ENCODE results near the gene DRAXIN.

The DRAXIN gene

DNA sequence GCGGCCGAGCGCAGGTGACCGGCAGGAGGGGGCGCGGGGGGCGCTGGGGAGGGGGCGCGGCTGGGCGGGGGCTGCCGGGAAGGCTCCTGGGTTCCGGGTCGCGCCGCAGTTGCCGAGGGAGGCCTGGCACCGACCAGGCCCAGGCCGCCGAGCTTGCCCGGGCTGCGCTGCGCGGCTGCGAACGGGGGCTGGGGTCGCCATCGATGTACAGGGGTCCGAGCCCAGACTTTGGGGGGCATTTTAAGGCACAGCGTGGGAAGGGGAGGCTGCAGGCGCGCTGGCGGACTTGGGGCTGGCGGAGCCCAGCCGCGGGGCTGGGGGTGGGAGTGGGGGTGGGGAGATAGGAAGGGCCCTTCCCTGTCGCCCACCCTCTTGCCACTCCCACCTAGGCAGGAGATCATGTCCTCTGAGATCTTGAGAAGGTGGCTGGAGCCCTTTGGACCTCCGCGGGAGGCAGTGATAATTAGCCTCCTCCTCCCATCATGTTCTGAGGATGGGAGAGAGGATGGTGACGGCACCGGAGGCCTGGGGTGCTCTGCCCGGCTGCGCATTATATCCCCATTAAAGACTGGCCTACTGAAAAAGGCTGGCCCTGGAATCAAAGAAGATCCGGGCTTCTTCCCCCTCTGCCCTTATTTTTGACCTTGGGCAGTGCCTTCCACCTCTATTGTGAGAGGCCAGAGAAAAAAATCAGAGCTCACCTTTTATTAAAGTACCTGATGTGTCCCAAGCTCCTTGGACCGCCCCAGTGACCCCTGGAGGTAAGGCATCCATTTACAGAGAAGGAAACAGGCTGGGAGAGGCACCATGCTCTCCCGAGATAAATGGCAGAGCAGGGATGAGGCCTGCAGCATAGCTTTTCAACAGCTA is 36.3 kb upstream of the DRAXIN start:
- DNase-seq (ENCODE audit: low read depth in 2 of 2), result no peak

DNA sequence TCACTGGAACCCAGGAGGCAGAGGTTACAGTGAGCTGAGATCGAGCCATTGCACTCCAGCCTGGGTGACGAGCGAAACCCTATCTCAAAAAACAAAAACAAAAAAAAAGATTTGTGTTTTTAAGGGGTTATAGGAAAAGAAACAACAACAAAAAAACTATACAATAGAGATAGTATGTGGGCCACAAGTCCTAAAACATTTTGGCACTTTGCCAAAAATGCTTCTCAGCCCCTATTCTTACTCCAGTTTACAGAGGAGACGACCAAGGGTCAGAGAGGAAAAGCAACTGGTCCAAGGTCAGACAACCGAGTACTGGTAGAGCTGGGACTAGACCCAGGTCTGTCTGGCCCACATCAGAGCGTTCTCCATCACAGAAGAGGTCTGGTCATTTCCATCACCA is 33.9 kb upstream of the DRAXIN start:
- DNase-seq (ENCODE audit: low read depth in 2 of 2), result no peak

DNA sequence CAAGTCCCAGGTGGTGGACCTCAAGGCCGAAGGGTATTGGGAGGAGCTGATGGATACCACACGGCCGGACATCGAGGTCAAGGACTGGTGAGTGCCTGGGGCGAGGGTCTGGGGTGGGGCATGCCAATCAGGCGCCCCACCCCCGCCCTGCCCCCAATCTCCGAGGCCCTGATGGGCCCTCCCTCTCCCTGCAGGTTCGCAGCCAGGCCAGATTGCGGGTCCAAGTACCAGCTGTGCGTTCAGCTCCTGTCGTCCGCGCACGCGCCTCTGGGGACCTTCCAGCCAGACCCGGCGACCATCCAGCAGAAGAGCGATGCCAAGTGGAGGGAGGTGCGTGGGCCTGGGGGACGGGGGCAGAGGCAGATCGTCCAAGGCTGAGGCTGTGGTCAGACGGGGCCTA is 33.0 kb upstream of the DRAXIN start:
- DNase-seq (ENCODE audit: low read depth in 2 of 2), result no peak

DNA sequence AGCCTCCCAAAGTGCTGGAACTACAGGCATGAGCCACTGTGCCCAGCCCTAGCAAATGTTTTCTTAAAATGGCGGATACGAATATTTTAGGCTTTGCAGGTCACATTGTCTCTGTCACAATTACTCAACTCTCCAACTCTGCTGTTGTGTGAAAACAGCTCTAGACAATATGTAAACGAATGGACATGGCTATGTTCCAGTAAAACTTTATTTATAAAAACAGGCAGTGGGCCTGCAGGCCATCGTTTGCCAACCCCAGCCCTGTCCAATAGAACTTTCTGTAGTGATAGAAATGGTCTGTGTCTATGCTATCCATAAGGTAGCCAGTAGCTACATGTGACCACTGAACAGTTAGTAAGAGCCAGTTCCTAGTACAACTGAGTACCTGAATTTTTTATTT is 31.8 kb upstream of the DRAXIN start:
- no peak for DNase-seq (ENCODE audit: low read depth in 2 of 2)

DNA sequence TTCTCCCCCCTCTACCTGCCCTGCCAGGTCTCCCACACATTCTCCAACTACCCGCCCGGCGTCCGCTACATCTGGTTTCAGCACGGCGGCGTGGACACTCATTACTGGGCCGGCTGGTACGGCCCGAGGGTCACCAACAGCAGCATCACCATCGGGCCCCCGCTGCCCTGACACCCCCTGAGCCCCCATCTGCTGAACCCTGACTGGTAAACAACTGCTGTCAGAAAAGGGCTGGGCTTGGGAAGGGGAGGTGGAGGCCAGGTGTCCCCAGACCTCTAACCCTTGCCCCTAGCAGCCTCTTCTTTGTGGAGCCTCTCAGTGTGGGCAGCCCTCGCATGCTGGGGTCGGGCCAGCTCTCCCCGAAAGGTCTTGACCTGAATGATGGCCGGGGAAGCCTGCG is 30.4 kb upstream of the DRAXIN start:
- no peak for DNase-seq (ENCODE audit: low read depth in 2 of 2)

DNA sequence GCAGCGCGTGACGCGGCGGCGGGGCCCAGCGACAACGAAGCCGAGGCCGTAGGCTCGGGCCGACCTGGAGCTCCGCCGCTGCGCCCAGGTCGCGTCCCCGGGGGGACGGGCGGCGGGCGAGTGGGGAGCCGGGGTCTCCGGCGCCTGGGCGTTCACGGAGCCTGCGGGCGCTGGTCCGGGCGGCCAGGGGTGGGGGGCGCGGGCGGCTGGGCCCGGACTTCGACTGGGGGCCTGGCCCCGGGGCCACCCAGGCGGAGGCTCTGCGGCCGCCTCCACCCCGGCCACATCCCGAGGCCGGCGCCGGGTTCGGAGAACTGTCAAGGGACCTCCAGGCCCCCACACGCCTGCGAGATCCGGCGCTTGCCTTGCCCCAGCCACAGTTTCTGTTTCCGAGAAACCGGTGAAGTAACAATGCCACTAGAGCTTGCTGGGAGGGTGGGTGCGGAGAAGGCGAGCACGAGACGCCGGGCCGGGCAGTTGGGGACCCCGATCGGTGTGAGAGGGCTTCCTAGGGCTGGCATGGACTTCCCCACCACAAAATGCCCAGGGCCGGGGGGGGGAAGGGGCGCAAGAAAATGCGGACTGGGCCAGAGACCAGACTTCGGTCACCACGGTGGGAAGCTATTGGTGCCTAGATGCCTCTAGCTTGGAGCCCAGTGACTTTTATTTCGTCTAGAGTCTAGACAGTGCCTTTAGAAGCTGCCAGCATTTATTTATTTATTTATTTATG is 27.0 kb upstream of the DRAXIN start:
- DNase-seq (ENCODE audit: low read depth in 2 of 2), result peak in 1 of 2 donors; percentile 36

DNA sequence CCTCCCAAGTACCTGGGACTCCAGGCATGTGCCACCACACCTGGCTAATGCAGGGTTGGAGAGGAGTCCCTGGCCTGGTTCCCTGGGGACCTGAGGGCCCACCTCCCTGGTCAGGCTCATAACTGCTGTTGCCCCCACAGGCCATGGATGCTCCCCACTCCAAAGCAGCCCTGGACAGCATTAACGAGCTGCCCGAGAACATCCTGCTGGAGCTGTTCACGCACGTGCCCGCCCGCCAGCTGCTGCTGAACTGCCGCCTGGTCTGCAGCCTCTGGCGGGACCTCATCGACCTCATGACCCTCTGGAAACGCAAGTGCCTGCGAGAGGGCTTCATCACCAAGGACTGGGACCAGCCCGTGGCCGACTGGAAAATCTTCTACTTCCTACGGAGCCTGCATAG is 23.0 kb upstream of the DRAXIN start:
- no peak for DNase-seq (ENCODE audit: low read depth in 2 of 2)

DNA sequence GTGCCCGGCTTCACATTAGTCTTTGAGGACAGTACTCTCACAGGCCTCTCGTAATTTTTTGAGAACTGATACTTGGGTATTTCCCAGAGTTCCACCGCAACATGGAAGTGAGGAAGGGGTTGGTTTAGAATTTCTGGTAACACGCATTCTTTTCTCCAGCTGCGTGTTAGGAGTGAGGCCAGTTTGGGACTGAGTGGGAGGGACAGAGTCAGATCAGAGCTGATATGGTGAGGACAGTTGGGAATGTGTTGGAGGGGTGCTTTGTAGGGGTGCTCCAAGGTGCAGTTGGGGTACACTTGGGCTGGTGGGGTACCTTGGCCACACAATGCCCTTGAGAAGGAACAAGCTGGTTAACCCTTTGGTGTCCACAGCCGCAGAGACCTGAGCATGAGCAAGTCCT is 20.8 kb upstream of the DRAXIN start:
- no peak for DNase-seq (ENCODE audit: low read depth in 2 of 2)

DNA sequence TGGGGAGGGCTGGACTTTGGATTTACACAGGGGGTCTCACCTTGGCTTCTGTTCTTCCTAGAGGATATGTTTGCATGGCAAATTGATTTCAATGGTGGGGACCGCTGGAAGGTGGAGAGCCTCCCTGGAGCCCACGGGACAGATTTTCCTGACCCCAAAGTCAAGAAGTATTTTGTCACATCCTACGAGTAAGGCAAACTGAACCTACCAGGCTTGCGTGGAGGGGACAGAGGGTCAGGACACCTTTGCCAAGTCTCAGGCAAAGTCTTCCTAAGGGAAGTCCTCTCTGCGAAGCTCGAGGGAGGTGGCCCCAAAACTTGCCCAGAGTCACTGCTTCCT is 20.3 kb upstream of the DRAXIN start:
- DNase-seq (ENCODE audit: low read depth in 2 of 2), result no peak

DNA sequence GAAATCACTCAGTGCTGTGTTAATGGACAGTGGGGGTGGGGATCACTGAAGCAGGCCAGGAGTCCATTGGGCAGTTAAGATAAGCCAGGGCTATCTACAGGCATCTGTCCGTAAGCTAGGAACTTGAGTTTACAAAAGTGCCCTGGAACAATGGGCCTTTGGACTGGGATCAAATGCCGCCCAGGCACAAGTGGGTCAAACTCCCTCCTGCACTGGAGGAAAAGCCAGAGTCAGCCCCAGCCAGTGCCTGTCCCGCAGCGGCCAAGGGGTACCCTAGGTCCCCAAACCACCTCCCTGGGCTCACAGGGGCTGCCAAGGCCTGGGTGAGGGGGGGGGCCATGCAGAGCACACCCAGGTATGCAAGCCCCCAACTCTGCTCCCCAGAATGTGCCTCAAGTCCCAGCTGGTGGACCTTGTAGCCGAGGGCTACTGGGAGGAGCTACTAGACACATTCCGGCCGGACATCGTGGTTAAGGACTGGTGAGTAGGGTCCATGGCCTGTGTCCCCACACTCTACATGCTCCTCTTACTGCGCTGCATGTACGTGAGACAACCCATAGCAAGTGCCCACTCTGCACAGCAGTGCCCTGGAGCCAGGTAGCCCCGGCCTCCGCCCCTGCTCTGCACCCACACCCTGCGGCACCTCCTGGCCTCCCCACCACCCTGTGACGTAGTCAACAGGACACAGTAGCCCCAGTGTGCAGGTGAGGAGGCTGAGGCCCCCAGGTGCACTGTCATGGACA is 19.8 kb upstream of the DRAXIN start:
- DNase-seq (ENCODE audit: low read depth in 2 of 2), result no peak

DNA sequence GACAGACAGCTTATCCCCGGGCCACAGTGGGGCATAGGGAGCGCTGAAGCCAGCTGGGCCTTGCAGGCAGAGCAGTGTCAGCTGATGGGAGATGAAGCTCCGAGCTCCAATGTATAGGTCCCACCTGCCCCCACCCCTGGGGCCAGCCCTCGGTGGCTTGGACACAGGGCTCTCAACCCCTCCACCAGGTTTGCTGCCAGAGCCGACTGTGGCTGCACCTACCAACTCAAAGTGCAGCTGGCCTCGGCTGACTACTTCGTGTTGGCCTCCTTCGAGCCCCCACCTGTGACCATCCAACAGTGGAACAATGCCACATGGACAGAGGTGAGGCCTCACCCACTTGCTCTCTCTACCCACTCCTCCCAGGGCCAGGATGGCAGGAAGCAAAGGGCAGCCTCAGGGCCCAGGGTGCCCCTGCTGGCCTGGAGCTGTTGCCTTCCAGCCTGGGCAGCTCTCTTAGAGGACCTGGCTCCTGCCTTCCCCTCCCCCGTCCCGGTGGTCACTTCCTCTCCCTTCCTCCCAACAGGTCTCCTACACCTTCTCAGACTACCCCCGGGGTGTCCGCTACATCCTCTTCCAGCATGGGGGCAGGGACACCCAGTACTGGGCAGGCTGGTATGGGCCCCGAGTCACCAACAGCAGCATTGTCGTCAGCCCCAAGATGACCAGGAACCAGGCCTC is 18.3 kb upstream of the DRAXIN start:
- no peak for DNase-seq (ENCODE audit: low read depth in 2 of 2)

DNA sequence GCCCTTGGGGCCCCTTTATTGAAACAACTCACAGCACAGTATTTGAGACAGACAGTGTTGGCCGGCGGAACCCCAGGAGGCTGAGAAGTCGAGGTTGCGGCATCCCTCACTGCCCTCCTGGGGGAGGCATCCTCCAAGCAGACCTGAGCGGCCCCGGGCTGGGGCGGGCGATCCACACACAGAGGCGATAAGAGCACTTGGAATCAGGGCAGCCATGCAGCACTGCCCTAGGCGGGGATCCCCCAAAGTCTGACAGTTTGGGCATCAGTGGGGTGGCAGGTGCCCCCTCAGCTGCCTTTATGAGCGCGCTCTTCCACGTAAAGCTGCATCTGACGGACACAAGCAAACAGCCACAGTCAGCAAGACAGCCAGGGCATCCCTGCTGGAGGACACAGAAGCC is 17.0 kb upstream of the DRAXIN start:
- no peak for DNase-seq (ENCODE audit: low read depth in 2 of 2)

DNA sequence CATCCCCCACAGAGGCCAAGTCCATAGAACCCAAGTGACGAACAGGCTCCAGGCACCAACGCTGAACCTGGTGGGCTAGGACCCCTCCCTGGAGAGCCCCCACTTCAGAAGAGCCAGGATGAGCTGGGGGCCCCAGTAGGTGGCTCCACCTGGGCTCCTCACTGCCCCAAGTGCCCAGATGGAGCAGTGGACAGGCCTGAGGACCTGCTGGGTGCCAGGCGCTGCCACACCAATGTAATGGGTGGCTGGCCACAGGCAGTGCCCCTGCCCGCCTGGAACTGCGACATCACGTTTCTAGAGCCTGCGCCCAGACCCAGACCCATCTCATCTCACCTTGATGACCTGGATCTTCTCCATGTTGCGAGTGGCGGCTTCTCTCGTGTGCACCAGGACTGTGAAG is 16.2 kb upstream of the DRAXIN start:
- no peak for DNase-seq (ENCODE audit: low read depth in 2 of 2)

DNA sequence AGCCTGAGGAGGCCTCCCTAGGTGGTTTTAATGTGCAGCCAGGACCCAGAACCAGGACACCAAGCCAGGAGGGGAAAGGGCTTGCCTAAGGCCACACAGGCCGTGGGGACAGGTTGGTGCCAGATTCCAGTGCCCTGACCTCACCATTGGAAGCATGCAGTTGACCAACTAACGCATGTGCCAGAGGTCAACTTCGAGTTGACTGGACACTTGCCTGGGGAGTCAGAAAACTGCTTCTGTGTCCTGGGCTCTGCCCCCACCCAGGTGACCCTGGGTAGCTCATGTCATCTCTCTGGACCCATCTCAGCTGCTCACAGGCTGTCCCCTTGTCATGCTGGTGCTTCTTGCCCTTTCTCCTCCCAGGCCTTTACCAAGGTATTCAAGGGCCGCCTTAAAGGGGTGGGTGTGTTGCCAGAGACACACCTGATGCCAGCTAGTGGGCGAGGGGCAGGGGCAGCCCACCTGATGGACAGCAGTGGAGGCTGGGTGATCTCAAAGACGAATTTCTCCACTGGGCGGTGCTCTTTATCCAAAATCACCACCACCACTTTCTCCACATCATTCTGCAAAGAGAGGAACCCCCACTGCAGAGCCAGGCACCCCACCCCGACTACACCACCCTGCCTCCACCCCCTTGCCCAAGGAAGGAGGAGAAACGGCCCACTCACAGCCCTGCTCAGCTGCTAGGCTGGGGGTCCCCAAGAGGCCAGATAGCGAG is 15.0 kb upstream of the DRAXIN start:
- DNase-seq (ENCODE audit: low read depth in 2 of 2), result no peak

DNA sequence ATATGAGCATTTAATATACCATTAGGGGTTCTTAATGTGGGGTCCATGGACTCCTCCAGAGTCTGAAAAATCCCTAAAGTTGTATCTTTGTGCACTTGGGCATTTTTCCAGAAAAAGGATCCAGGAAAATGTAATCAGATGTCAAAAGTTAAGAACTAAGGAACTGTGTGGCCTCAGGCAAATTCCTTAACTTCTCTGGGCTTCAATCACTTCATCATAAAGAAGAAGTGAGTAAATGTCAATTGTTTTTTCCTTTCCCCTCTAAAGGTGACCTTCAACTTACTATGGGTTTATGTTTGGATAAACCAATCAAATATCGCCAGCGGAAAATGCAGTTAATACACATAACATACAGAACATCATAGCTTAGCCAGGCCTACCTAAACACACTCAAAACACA is 13.1 kb upstream of the DRAXIN start:
- no peak for DNase-seq (ENCODE audit: low read depth in 2 of 2)

DNA sequence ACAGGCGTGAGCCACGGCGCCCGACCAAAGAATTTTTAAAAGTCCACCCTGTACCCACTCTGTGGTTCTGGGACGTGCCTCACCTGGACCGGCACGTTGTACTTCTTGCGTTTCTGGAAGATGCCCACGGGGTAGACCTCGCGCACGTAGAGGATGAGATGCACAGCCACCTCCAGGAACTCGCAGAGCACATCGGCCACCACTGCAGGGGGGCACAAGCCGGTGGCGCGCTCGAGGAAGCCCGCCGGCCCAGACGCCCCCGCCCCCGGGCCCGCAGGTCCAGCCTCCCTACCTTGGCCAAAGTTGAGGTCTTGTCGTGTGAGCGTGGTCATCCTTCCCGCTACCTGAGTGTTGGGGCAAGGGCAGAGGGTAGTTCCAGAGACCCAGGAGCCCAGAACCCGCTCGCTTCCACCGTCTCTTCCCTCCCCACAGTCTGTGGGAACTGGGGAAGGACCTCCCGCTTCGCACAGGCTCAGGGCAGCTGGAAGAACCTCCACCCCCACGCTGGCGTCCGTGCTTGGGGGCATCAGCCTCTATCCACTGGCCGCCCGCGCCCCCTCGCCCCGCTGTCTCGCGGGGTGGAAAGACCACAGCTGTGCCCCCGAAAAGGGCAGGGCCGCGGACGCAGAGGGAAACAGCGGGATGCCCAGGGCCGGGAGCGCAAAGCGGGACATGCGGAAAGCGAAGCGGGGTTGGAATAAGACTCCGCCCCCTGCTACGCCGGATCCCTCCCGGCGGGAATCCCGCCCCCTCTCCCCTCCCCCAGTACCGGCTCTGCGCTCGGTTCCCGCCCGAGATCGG is 11.0 kb upstream of the DRAXIN start:
- DNase-seq (ENCODE audit: low read depth in 2 of 2), result no peak

DNA sequence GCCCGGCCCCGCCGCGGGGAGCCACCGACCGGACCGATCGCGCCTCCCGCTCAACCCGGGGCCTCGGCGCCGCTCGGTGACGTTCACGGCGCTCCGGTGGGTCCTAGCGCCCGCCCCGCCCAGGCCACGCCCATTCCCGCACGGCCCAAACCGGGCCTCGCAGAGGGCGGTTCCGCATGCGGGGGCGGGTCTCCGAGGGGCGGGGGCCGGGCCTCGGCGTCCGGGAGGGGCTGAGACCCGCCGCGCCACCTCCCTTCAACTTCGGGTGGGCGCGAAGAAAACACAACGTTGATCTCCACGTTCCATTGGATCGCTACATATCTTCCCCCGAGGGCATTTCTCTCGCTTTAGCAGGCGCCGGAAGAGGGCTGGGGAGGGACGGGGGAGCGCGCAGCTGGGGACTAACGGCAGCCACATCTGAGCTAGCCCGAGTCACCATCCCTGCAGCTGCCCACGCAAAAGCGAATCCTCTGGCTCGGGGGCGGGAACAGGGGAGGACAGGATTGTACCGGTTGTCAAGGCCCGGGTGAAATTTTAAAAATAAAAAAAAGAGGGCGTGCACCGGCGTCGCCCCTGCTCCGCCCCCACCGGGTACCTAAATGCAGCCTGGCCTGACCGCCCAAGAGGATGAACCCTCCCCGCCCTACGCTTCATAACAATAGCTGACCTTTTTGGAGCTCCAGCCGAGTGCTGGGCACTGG is 10.3 kb upstream of the DRAXIN start, which contains the start of gene MAD2L2:
Gene MAD2L2, minus strand, starts transcription at position 78 of the 701 bp plus-strand sequence. CDS start 547 bp downstream, outside the sequence.
- peak; percentile 89 to 90 for DNase-seq (ENCODE audit: low read depth in 2 of 2)

DNA sequence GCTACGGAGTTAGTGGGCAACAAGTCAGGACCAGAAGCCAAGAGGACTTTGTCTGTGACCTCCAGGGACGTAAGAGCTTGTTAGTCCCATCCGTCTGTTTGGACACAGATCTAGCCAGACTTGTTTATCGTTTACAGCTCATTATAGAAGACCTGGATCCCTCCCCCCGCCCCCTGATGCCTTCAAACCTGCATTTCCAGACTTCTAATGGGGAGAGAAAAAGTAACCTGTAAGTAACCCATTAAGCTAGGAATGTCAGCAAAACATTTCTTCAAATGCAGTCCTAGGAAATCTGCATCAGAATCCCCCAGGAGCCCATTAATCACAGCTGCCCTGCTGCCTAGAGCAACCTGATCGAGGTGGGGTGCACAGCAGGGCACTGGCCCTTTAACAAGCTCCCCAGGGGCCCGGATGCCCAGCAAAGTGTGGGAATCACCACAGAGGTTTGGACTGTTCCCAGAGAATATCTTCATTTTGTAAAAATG is 9.2 kb upstream of the DRAXIN start:
- DNase-seq (ENCODE audit: low read depth in 2 of 2), result no peak

DNA sequence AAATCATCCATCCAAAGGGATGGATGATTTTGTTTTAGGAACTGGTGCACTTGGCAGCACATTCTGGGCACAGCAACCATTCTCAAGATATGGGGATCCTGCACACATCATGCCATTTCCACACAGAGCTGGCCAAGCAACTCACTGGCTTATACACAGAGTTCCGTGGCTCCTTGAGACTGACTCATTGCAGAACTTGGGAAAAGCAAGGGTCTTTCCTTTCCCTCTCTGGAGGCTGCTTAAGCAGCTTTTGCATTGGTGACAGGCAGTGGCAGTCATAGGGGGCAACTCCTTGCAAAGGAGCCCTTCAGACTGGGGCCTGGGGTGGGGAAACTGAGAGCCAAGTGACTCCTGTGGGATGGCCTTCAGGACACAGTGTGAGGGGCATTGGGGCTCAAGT is 8.7 kb upstream of the DRAXIN start:
- DNase-seq (ENCODE audit: low read depth in 2 of 2), result no peak

DNA sequence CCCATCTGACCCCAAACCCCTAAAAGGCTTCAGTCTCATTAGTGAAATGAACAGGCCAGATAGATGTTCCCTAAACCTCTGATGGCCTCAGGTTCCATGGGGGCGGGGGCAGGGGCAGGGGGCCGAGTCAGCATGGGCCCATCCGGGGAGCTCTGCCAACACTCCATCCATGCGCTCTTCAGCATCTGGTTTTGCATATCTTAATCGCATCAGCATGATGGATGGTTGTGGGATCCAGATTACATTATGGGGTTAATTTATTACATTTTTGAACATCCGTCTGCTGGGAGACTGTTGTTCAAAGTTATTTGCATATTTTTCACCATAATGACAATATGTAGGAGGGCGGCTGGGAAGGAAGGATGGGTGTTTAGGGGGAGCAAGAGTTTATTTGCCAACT is 7.4 kb upstream of the DRAXIN start:
- DNase-seq (ENCODE audit: low read depth in 2 of 2), result no peak

Measured in stimulated activated CD4-positive, alpha-beta T cell treated with anti-CD3 and anti-CD28 coated beads, Interleukin-4, amount 100 ng/mL, for 48 hours (primary cell).